Prostate gland (tissue), 2 donors: ENCODE results near the gene ACTR1A.

Experiments used
- POLR2A ChIP-seq: fragments of 450-650 bp; IDR thresholded peaks from one replicate; pipeline ENCODE4 v1.6.1; 2016; ENCODE audit warnings: antibody characterized with exemption, mild to moderate bottlenecking
- TF ChIP-seq, protein P1 (sequence below), 4 experiments: fragments of 200-600 bp in 2 of 4; fragments of 450-650 bp in 2 of 4; sonication (generic) in 2 of 4; IDR thresholded peaks; 1 replicate in 3 of 4; 2 replicates in 1 of 4; pipeline ENCODE4 v1.5.1; 2016 to 2019; ENCODE audit warnings: antibody characterized with exemption in 4 of 4, mild to moderate bottlenecking in 2 of 4, moderate library complexity in 2 of 4

GRCh38 chr10:102523250-102524029 lies 20.9 kb upstream of the ACTR1A start:
- TF ChIP-seq, protein P1, sequence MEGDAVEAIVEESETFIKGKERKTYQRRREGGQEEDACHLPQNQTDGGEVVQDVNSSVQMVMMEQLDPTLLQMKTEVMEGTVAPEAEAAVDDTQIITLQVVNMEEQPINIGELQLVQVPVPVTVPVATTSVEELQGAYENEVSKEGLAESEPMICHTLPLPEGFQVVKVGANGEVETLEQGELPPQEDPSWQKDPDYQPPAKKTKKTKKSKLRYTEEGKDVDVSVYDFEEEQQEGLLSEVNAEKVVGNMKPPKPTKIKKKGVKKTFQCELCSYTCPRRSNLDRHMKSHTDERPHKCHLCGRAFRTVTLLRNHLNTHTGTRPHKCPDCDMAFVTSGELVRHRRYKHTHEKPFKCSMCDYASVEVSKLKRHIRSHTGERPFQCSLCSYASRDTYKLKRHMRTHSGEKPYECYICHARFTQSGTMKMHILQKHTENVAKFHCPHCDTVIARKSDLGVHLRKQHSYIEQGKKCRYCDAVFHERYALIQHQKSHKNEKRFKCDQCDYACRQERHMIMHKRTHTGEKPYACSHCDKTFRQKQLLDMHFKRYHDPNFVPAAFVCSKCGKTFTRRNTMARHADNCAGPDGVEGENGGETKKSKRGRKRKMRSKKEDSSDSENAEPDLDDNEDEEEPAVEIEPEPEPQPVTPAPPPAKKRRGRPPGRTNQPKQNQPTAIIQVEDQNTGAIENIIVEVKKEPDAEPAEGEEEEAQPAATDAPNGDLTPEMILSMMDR (IDR thresholded peaks at IDR 0.05) = no peak
- TF ChIP-seq POLR2A = no peak
